Measurements from ENCODE around the gene FRZB.

GRCh38 chr2:182824056-182824766 is 42.2 kb downstream of the FRZB start:
- no peak for TF ChIP-seq CTCF (conservative IDR thresholded peaks at IDR 0.05)
- no peak for TF ChIP-seq ZFX (IDR thresholded peaks at IDR 0.05)

Measured in C4-2B (cell line).